HCT116 (cell line): ENCODE data around the gene PROCA1. TPM values are rescaled to one million over a fixed set of nuclear protein-coding genes. Genes with fewer than 3 reads are reported as not detected.

ENCODE experiments used
- ATAC-seq: fragments of 200-7000 bp; cut with Tn5 transposase; 2 replicates; pipeline ENCODE4 v1.9.1; 2020; ENCODE audit warnings: mild to moderate bottlenecking, moderate library complexity
- BruUV-seq: library from RNA; stranded (reverse); fragments of 400-500 nt; replicated peaks from 2 replicates; lab custom pipeline; 2021; lab: Mats Ljungman, UMichigan
- CTCF ChIA-PET: fragments of 300-600 bp; sonication (Branson Sonifier 250); formaldehyde crosslinking; loops from one replicate; lab custom pipeline; 2021; ENCODE audit warnings: antibody characterized with exemption; lab: Charles Lee
- POLR2A ChIA-PET: fragments of 300-600, 350-600 bp; sonication (Branson Sonifier 250); formaldehyde crosslinking; loops from one replicate; lab custom pipeline; 2021; ENCODE audit warnings: antibody characterized with exemption; lab: Charles Lee
- RAD21 ChIA-PET, 2 experiments: fragments of 300-600 bp; sonication (Branson Sonifier 250); formaldehyde crosslinking; loops; one replicate each; lab custom pipeline; 2023; ENCODE audit warnings: low total read pairs in 2 of 2; ENCODE audit not compliant: uncharacterized antibody in 2 of 2, unreplicated experiment in 2 of 2, low non-redundant PET in 1 of 2; lab: Charles Lee
- DNase-seq: peaks from one replicate; pipeline ENCODE4 v3.0.0-alpha.2; 2010; ENCODE audit warnings: low read depth, low spot score
- H2AFZ ChIP-seq: fragments of 200-600 bp; shearing (Covaris generic), sonication (generic); 2 replicates; pipeline ENCODE4 v1.6.1; 2017; ENCODE audit warnings: low read depth, mixed run types, mixed read lengths, antibody characterized with exemption, low read length; ENCODE audit not compliant: poor library complexity, severe bottlenecking
- H3K27ac ChIP-seq: 2 replicates; pipeline ENCODE4 v1.5.1; 2012; ENCODE audit warnings: low read depth, low read length
- H3K27me3 ChIP-seq: fragments of 200-600 bp; sonication (generic); 2 replicates; pipeline ENCODE4 v1.6.1; 2016; ENCODE audit warnings: mixed run types, low read length, mixed read lengths; ENCODE audit not compliant: insufficient read depth
- H3K36me3 ChIP-seq, 2 experiments: fragments of 200-500 bp in 1 of 2; fragments of 200-600 bp in 1 of 2; sonication (Bioruptor generic) in 1 of 2; sonication (generic) in 1 of 2; 2 replicates each; pipeline versions ENCODE4 v1.5.1 to v1.6.1; 2014 to 2016; ENCODE audit warnings: low read length in 2 of 2, inconsistent platforms in 1 of 2, mixed read lengths in 1 of 2, mixed run types in 1 of 2; ENCODE audit not compliant: insufficient read depth in 2 of 2, control insufficient read depth in 1 of 2
- H3K4me1 ChIP-seq, 2 experiments: fragments of 200-600 bp in 1 of 2; sonication (generic) in 1 of 2; 2 replicates each; pipeline versions ENCODE4 v1.5.1 to v1.6.1; 2012 to 2017; ENCODE audit warnings: low read length in 2 of 2, inconsistent platforms in 1 of 2, mild to moderate bottlenecking in 1 of 2, mixed read lengths in 1 of 2, mixed run types in 1 of 2, moderate library complexity in 1 of 2; ENCODE audit not compliant: insufficient read depth in 2 of 2, control insufficient read depth in 1 of 2
- H3K4me2 ChIP-seq: fragments of 200-600 bp; sonication (generic); 2 replicates; pipeline ENCODE4 v1.6.1; 2017; ENCODE audit warnings: mixed run types, low read length, mixed read lengths
- H3K4me3 ChIP-seq, 2 experiments: fragments of 200-600 bp in 1 of 2; sonication (generic) in 1 of 2; replicated peaks in 1 of 2; 2 replicates each; pipeline ENCODE4 v1.5.1; 2011 to 2016; ENCODE audit warnings: low read length in 2 of 2, control low read depth in 1 of 2, low read depth in 1 of 2, mild to moderate bottlenecking in 1 of 2, mixed read lengths in 1 of 2, mixed run types in 1 of 2
- H3K79me2 ChIP-seq: fragments of 200-600 bp; sonication (generic); 2 replicates; pipeline ENCODE4 v1.6.1; 2017; ENCODE audit warnings: mild to moderate bottlenecking, mixed run types, low read length, moderate library complexity, mixed read lengths; ENCODE audit not compliant: insufficient read depth
- H3K9ac ChIP-seq: fragments of 200-600 bp; sonication (generic); 2 replicates; pipeline ENCODE4 v1.6.1; 2016; ENCODE audit warnings: low read length, mixed read lengths
- H3K9me2 ChIP-seq: fragments of 200-600 bp; sonication (generic), shearing (Covaris generic); 2 replicates; pipeline ENCODE4 v1.6.1; 2017; ENCODE audit warnings: mixed run types, mild to moderate bottlenecking, moderate library complexity; ENCODE audit not compliant: insufficient read depth
- H3K9me3 ChIP-seq, 2 experiments: fragments of 200-500 bp in 1 of 2; fragments of 200-600 bp in 1 of 2; sonication (Bioruptor generic) in 1 of 2; sonication (generic) in 1 of 2; 2 replicates each; pipeline ENCODE4 v1.6.1; 2014 to 2017; ENCODE audit warnings: low read length in 2 of 2, mixed read lengths in 2 of 2, inconsistent platforms in 1 of 2, low read depth in 1 of 2, mild to moderate bottlenecking in 1 of 2, mixed run types in 1 of 2, moderate library complexity in 1 of 2; ENCODE audit not compliant: control insufficient read depth in 1 of 2, insufficient read depth in 1 of 2
- H4K20me1 ChIP-seq: fragments of 200-600 bp; sonication (generic), shearing (Covaris generic); 2 replicates; pipeline ENCODE4 v1.6.1; 2017; ENCODE audit warnings: mixed run types, mild to moderate bottlenecking, moderate library complexity; ENCODE audit not compliant: insufficient read depth
- CBX3 ChIP-seq: IDR thresholded peaks from 2 replicates; pipeline ENCODE4 v1.6.1; 2012; ENCODE audit warnings: low read depth
- CEBPB ChIP-seq: IDR thresholded peaks from 2 replicates; pipeline ENCODE4 v1.6.1; 2012; ENCODE audit warnings: low read depth
- EGR1 ChIP-seq: IDR thresholded peaks from 2 replicates; pipeline ENCODE4 v1.6.1; 2012; ENCODE audit warnings: low read depth
- EZH2 ChIP-seq: fragments of 200-600 bp; sonication (generic); IDR thresholded peaks from 2 replicates; pipeline ENCODE4 v1.6.1; 2017; ENCODE audit warnings: antibody characterized with exemption, mixed run types
- EZH2phosphoT487 ChIP-seq: fragments of 200-600 bp; IDR thresholded peaks from 2 replicates; pipeline ENCODE4 v1.6.1; 2018; ENCODE audit warnings: antibody characterized with exemption, borderline replicate concordance
- FOSL1 ChIP-seq: IDR thresholded peaks from 2 replicates; pipeline ENCODE4 v1.6.1; 2012; ENCODE audit warnings: low read depth
- POLR2A ChIP-seq: IDR thresholded peaks from 2 replicates; pipeline ENCODE4 v1.7.0; 2011; ENCODE audit warnings: borderline replicate concordance; ENCODE audit not compliant: insufficient read depth, insufficient read length; ENCODE audit errors: extremely low read depth
- POLR2AphosphoS5 ChIP-seq: IDR thresholded peaks from 2 replicates; pipeline ENCODE4 v1.6.1; 2011; ENCODE audit warnings: mild to moderate bottlenecking, low read depth, low read length, moderate library complexity
- SIN3A ChIP-seq: IDR thresholded peaks from 2 replicates; pipeline ENCODE4 v1.6.1; 2012; ENCODE audit warnings: low read depth
- TCF7L2 ChIP-seq: IDR thresholded peaks from 2 replicates; pipeline ENCODE4 v1.7.0; 2011; ENCODE audit warnings: borderline replicate concordance, inconsistent platforms; ENCODE audit not compliant: insufficient read depth, insufficient read length; ENCODE audit errors: extremely low read depth
- YY1 ChIP-seq: IDR thresholded peaks from 2 replicates; pipeline ENCODE4 v1.6.1; 2011; ENCODE audit warnings: low read length, low read depth, moderate library complexity, mild to moderate bottlenecking; ENCODE audit not compliant: insufficient replicate concordance; ENCODE audit errors: extremely low read depth
- ZFX ChIP-seq: fragments of 450-650 bp; IDR thresholded peaks from 2 replicates; pipeline ENCODE4 v1.6.1; 2017
- ZNF274 ChIP-seq: fragments of 200-500 bp; sonication (Bioruptor generic); IDR thresholded peaks from 2 replicates; pipeline ENCODE4 v1.6.1; 2014; ENCODE audit warnings: mild to moderate bottlenecking, low read depth, low read length, inconsistent platforms
- intact Hi-C: fragments of 100-400 bp; cut with micrococcal nuclease; formaldehyde crosslinking; loops from 2 replicates; pipeline ENCODE4 v1.10.0; 2022
- total RNA-seq: library from RNA; stranded (reverse); gene quantifications from one replicate; pipeline ENCODE4 v1.2.1, GENCODE V29; 2021; ENCODE audit not compliant: unreplicated experiment
- TF ChIP-seq, protein P1 (sequence below): IDR thresholded peaks from 2 replicates; pipeline ENCODE4 v1.6.1; 2012
- TF ChIP-seq, protein P2 (sequence below): IDR thresholded peaks from 2 replicates; pipeline ENCODE4 v1.6.1; 2012
- TF ChIP-seq, protein P3 (sequence below): IDR thresholded peaks from 2 replicates; pipeline ENCODE4 v1.6.1; 2012; ENCODE audit warnings: low read depth

The PROCA1 gene
- total RNA-seq, 1 experiment from 2014 or later, result 0.96 TPM

DNA sequence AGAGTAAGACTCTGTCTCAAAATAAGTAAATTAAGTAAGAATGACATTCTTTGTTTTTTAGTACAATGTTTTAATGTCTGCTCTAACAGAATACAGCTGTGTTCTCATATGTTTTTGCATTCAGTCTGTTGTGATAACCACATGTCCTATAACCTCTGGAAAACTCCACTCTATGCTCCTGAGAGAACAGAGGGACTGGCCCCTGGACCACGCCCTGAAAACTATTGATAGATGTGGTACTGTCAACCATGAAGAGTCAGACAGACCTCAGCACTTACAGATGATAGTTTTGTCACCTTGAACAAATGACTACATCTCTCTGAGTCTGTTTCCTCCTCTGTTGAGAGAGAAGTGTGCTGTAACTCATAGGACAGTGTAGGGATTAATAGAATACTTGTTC, 41.8 kb downstream of the PROCA1 start:
- ChIA-PET CTCF (no interaction called here), POLR2A (no interaction called here), RAD21 (no interaction called here)
- peaks cover 41 to 57% of the 10 kb centered on the region in 2 experiments for H3K36me3 ChIP-seq
- peaks cover 63% of the 10 kb centered on the region for H3K79me2 ChIP-seq
- no peak overlapping the region for H3K4me3 ChIP-seq
- H3K9ac ChIP-seq, result no peak overlapping the region
- H3K27me3 ChIP-seq, result no peaks in the 10 kb centered on the region
- no peaks in the 10 kb centered on the region for H3K9me3 ChIP-seq
- no peak overlapping the region for H3K4me2 ChIP-seq
- no peaks in the 10 kb centered on the region for H4K20me1 ChIP-seq
- H3K4me1 ChIP-seq, result no peaks in the 10 kb centered on the region
- no peak overlapping the region for H2AFZ ChIP-seq
- no peaks in the 10 kb centered on the region for H3K9me2 ChIP-seq
- intact Hi-C loops, result loop anchor here (10.0 kb wide), 1 partner anchor 175 kb away; no protein-coding TSS in a partner anchor
- BruUV-seq, result no TSS peak
- no peak overlapping the region for H3K27ac ChIP-seq
- ATAC-seq, result no peak
- TF ChIP-seq EZH2phosphoT487 (no peak), TCF7L2 (no peak), YY1 (no peak), ZNF274 (no peak), POLR2AphosphoS5 (no peak), SIN3A (no peak), EZH2 (no peak), ZFX (no peak), EGR1 (no peak), FOSL1 (no peak), CEBPB (no peak), POLR2A (no peak), CBX3 (no peak)
- TF ChIP-seq, protein P1, sequence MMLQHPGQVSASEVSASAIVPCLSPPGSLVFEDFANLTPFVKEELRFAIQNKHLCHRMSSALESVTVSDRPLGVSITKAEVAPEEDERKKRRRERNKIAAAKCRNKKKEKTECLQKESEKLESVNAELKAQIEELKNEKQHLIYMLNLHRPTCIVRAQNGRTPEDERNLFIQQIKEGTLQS, result no peak
- TF ChIP-seq, protein P2, sequence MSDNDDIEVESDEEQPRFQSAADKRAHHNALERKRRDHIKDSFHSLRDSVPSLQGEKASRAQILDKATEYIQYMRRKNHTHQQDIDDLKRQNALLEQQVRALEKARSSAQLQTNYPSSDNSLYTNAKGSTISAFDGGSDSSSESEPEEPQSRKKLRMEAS, result no peak
- TF ChIP-seq, protein P3, sequence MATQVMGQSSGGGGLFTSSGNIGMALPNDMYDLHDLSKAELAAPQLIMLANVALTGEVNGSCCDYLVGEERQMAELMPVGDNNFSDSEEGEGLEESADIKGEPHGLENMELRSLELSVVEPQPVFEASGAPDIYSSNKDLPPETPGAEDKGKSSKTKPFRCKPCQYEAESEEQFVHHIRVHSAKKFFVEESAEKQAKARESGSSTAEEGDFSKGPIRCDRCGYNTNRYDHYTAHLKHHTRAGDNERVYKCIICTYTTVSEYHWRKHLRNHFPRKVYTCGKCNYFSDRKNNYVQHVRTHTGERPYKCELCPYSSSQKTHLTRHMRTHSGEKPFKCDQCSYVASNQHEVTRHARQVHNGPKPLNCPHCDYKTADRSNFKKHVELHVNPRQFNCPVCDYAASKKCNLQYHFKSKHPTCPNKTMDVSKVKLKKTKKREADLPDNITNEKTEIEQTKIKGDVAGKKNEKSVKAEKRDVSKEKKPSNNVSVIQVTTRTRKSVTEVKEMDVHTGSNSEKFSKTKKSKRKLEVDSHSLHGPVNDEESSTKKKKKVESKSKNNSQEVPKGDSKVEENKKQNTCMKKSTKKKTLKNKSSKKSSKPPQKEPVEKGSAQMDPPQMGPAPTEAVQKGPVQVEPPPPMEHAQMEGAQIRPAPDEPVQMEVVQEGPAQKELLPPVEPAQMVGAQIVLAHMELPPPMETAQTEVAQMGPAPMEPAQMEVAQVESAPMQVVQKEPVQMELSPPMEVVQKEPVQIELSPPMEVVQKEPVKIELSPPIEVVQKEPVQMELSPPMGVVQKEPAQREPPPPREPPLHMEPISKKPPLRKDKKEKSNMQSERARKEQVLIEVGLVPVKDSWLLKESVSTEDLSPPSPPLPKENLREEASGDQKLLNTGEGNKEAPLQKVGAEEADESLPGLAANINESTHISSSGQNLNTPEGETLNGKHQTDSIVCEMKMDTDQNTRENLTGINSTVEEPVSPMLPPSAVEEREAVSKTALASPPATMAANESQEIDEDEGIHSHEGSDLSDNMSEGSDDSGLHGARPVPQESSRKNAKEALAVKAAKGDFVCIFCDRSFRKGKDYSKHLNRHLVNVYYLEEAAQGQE, result no peak
- DNase-seq, result no peak
